ENCODE measurements around the gene ITSN1.

The ITSN1 gene

GRCh38 chr21:33883118-33883517, 240.8 kb downstream of the ITSN1 start:
- no peak overlapping the region for H2AFZ ChIP-seq (ENCODE audit: insufficient read depth, low read length, poor library complexity)
- H4K91ac ChIP-seq (ENCODE audit: low read depth, low read length), result no peak overlapping the region
- H3K4me2 ChIP-seq (ENCODE audit: low read length), result no peak overlapping the region
- H3K23ac ChIP-seq (ENCODE audit: low read length), result no peak overlapping the region
- H2BK120ac ChIP-seq (ENCODE audit: insufficient read depth, low read length, poor library complexity), result no peak overlapping the region
- no peaks in the 10 kb centered on the region for H3K36me3 ChIP-seq (ENCODE audit: control insufficient read depth in 1 of 2, insufficient read depth in 2 of 2, low read length in 2 of 2)
- H3K79me2 ChIP-seq (ENCODE audit: control insufficient read depth, insufficient read depth, low read length, poor library complexity), result no peaks in the 10 kb centered on the region
- no peak overlapping the region for H3K18ac ChIP-seq (ENCODE audit: low read length)
- H4K12ac ChIP-seq (ENCODE audit: low read depth, low read length), result no peak overlapping the region
- H4K8ac ChIP-seq (ENCODE audit: low read depth, low read length), result no peak overlapping the region
- H3K14ac ChIP-seq (ENCODE audit: low read length), result no peak overlapping the region
- no peak overlapping the region for H3K4me3 ChIP-seq (ENCODE audit: low read depth, low read length)
- no CpG with 5 or more reads among the region's 12 CpGs for WGBS (ENCODE audit: extremely low coverage, insufficient coverage, insufficient read length)
- no peak overlapping the region for H2BK12ac ChIP-seq (ENCODE audit: low read length)
- no peak overlapping the region for H3K4ac ChIP-seq (ENCODE audit: low read depth, low read length)
- H3K9me3 ChIP-seq (ENCODE audit: insufficient read depth, low read depth, low read length), result no peaks in the 10 kb centered on the region
- no peak overlapping the region for H3K9ac ChIP-seq (ENCODE audit: low read length)
- no peaks in the 10 kb centered on the region for H3K27me3 ChIP-seq (ENCODE audit: insufficient read depth, low read length)
- no peak overlapping the region for H2AK5ac ChIP-seq (ENCODE audit: low read length)
- H2BK5ac ChIP-seq (ENCODE audit: low read depth, low read length, poor library complexity), result no peak overlapping the region
- no peak overlapping the region for H3K27ac ChIP-seq (ENCODE audit: low read depth, low read length)
- H3K4me1 ChIP-seq (ENCODE audit: control insufficient read depth in 1 of 2, insufficient read depth in 2 of 2, low read length in 2 of 2), result no peaks in the 10 kb centered on the region
- no peak for DNase-seq
- H3K79me1 ChIP-seq (ENCODE audit: low read length), result no peaks in the 10 kb centered on the region

- H2AK5ac ChIP-seq (ENCODE audit: low read length), result no peak overlapping the region
- H2BK12ac ChIP-seq (ENCODE audit: low read length), result no peak overlapping the region
- H3K9ac ChIP-seq (ENCODE audit: low read length), result peak overlapping the region; percentile 38
- no peak overlapping the region for H3K4me3 ChIP-seq (ENCODE audit: low read depth, low read length)
- H3K79me1 ChIP-seq (ENCODE audit: low read length), result no peaks in the 10 kb centered on the region
- H3K18ac ChIP-seq (ENCODE audit: low read length), result no peak overlapping the region
- no peaks in the 10 kb centered on the region for H3K9me3 ChIP-seq (ENCODE audit: insufficient read depth, low read depth, low read length)
- H4K12ac ChIP-seq (ENCODE audit: low read depth, low read length), result no peak overlapping the region
- no peaks in the 10 kb centered on the region for H3K36me3 ChIP-seq (ENCODE audit: control insufficient read depth in 1 of 2, insufficient read depth in 2 of 2, low read length in 2 of 2)
- no CpG with 5 or more reads among the region's 20 CpGs for WGBS (ENCODE audit: extremely low coverage, insufficient coverage, insufficient read length)
- H3K14ac ChIP-seq (ENCODE audit: low read length), result no peak overlapping the region
- no peaks in the 10 kb centered on the region for H3K79me2 ChIP-seq (ENCODE audit: control insufficient read depth, insufficient read depth, low read length, poor library complexity)
- H3K4me1 ChIP-seq (ENCODE audit: control insufficient read depth in 1 of 2, insufficient read depth in 2 of 2, low read length in 2 of 2), result no peaks in the 10 kb centered on the region
- H4K8ac ChIP-seq (ENCODE audit: low read depth, low read length), result no peak overlapping the region
- no peak overlapping the region for H2BK5ac ChIP-seq (ENCODE audit: low read depth, low read length, poor library complexity)
- no peak overlapping the region for H3K4me2 ChIP-seq (ENCODE audit: low read length)
- H2AFZ ChIP-seq (ENCODE audit: insufficient read depth, low read length, poor library complexity), result no peak overlapping the region
- no peak for DNase-seq
- H3K4ac ChIP-seq (ENCODE audit: low read depth, low read length), result no peak overlapping the region
- H4K91ac ChIP-seq (ENCODE audit: low read depth, low read length), result no peak overlapping the region
- no peaks in the 10 kb centered on the region for H3K27me3 ChIP-seq (ENCODE audit: insufficient read depth, low read length)
- H3K27ac ChIP-seq (ENCODE audit: low read depth, low read length), result no peak overlapping the region
- H2BK120ac ChIP-seq (ENCODE audit: insufficient read depth, low read length, poor library complexity), result no peak overlapping the region
- no peak overlapping the region for H3K23ac ChIP-seq (ENCODE audit: low read length)
These were observed 242.3 kb downstream of the ITSN1 start for GRCh38 chr21:33884376-33885171.

GRCh38 chr21:33885172-33885514, 242.8 kb downstream of the ITSN1 start:
- Histone ChIP-seq H2BK12ac (ENCODE audit: low read length) (no peak overlapping the region), H3K27me3 (ENCODE audit: insufficient read depth, low read length) (no peaks in the 10 kb centered on the region), H3K23ac (ENCODE audit: low read length) (no peak overlapping the region), H3K4me3 (ENCODE audit: low read depth, low read length) (no peak overlapping the region), H2AFZ (ENCODE audit: insufficient read depth, low read length, poor library complexity) (no peak overlapping the region), H3K9me3 (ENCODE audit: insufficient read depth, low read depth, low read length) (no peaks in the 10 kb centered on the region), H3K79me2 (ENCODE audit: control insufficient read depth, insufficient read depth, low read length, poor library complexity) (no peaks in the 10 kb centered on the region), H4K12ac (ENCODE audit: low read depth, low read length) (no peak overlapping the region), H4K8ac (ENCODE audit: low read depth, low read length) (no peak overlapping the region), H2BK120ac (ENCODE audit: insufficient read depth, low read length, poor library complexity) (no peak overlapping the region), H3K4ac (ENCODE audit: low read depth, low read length) (no peak overlapping the region), H2BK5ac (ENCODE audit: low read depth, low read length, poor library complexity) (no peak overlapping the region), H3K9ac (ENCODE audit: low read length) (no peak overlapping the region), H3K27ac (ENCODE audit: low read depth, low read length) (no peak overlapping the region), H3K18ac (ENCODE audit: low read length) (no peak overlapping the region), H3K4me1 (ENCODE audit: control insufficient read depth in 1 of 2, insufficient read depth in 2 of 2, low read length in 2 of 2) (no peaks in the 10 kb centered on the region), H3K36me3 (ENCODE audit: control insufficient read depth in 1 of 2, insufficient read depth in 2 of 2, low read length in 2 of 2) (no peaks in the 10 kb centered on the region), H3K14ac (ENCODE audit: low read length) (no peak overlapping the region), H3K4me2 (ENCODE audit: low read length) (no peak overlapping the region), H3K79me1 (ENCODE audit: low read length) (no peaks in the 10 kb centered on the region), H4K91ac (ENCODE audit: low read depth, low read length) (no peak overlapping the region), H2AK5ac (ENCODE audit: low read length) (no peak overlapping the region)
- no CpG with 5 or more reads among the region's 7 CpGs for WGBS (ENCODE audit: extremely low coverage, insufficient coverage, insufficient read length)
- DNase-seq, result no peak

GRCh38 chr21:33886321-33886720, 244.0 kb downstream of the ITSN1 start:
- H3K23ac ChIP-seq (ENCODE audit: low read length), result no peak overlapping the region
- no peak overlapping the region for H4K8ac ChIP-seq (ENCODE audit: low read depth, low read length)
- H3K4ac ChIP-seq (ENCODE audit: low read depth, low read length), result no peak overlapping the region
- no CpG with 5 or more reads among the region's 11 CpGs for WGBS (ENCODE audit: extremely low coverage, insufficient coverage, insufficient read length)
- no peak overlapping the region for H2BK5ac ChIP-seq (ENCODE audit: low read depth, low read length, poor library complexity)
- no peak overlapping the region for H3K4me3 ChIP-seq (ENCODE audit: low read depth, low read length)
- H2BK12ac ChIP-seq (ENCODE audit: low read length), result no peak overlapping the region
- H3K27ac ChIP-seq (ENCODE audit: low read depth, low read length), result no peak overlapping the region
- H3K36me3 ChIP-seq (ENCODE audit: control insufficient read depth in 1 of 2, insufficient read depth in 2 of 2, low read length in 2 of 2), result no peaks in the 10 kb centered on the region
- H3K79me1 ChIP-seq (ENCODE audit: low read length), result no peaks in the 10 kb centered on the region
- no peaks in the 10 kb centered on the region for H3K9me3 ChIP-seq (ENCODE audit: insufficient read depth, low read depth, low read length)
- H4K12ac ChIP-seq (ENCODE audit: low read depth, low read length), result no peak overlapping the region
- H3K27me3 ChIP-seq (ENCODE audit: insufficient read depth, low read length), result no peaks in the 10 kb centered on the region
- no peak overlapping the region for H2AFZ ChIP-seq (ENCODE audit: insufficient read depth, low read length, poor library complexity)
- no peak overlapping the region for H2AK5ac ChIP-seq (ENCODE audit: low read length)
- no peaks in the 10 kb centered on the region for H3K4me1 ChIP-seq (ENCODE audit: control insufficient read depth in 1 of 2, insufficient read depth in 2 of 2, low read length in 2 of 2)
- H3K4me2 ChIP-seq (ENCODE audit: low read length), result no peak overlapping the region
- no peak overlapping the region for H3K9ac ChIP-seq (ENCODE audit: low read length)
- no peaks in the 10 kb centered on the region for H3K79me2 ChIP-seq (ENCODE audit: control insufficient read depth, insufficient read depth, low read length, poor library complexity)
- H3K18ac ChIP-seq (ENCODE audit: low read length), result no peak overlapping the region
- H4K91ac ChIP-seq (ENCODE audit: low read depth, low read length), result no peak overlapping the region
- no peak overlapping the region for H3K14ac ChIP-seq (ENCODE audit: low read length)
- H2BK120ac ChIP-seq (ENCODE audit: insufficient read depth, low read length, poor library complexity), result no peak overlapping the region
- no peak for DNase-seq
